ENCODE results near the gene PHF1.

DNA sequence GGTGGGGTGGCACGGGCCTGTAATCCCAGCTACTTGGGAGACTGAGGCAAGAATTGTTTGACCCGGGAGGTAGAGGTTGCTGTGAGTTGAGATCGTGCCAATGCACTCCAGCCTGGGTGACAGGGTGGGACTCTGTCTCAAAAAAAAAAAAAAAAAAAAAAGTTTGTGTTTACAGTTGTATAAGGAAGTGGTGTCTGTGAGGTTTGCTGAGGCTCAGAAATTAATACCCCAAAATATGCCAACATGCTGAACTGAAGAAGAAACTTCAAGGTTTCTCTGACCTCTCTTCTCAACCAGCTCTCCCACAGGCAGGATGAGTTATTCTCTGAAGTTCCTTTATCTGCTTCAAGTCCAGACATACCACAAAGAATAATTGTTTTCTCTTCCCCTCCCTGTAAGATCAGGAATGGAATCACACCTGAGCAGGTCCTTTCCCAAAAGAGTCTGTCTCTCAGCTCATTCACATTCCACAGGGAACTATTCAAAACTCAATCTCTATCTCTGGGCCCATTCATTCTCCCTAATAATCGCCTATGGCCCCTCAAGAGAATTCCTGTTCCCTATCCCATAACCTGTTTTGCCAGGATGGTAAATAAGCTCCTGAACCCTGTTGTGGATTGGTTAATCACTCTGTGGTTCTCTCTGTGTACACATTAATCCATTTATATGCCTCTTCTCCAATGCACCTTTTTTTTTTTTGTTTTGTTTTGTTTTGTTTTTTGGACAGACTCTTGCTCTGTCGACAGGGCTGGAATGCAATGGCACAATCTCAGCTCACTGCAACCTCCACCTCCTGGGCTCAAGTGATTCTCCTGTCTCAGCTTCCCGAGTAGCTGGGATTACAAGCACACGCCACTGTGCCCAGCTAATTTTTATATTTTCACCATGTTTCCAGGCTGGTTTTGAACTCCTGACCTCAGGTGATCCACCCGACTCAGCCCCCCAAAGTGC lies 36.6 kb upstream of the PHF1 start:
- TF ChIP-seq EZH2 (IDR thresholded peaks at IDR 0.05; ENCODE audit: borderline replicate concordance, low read length) = no peak
- TF ChIP-seq, protein P1, sequence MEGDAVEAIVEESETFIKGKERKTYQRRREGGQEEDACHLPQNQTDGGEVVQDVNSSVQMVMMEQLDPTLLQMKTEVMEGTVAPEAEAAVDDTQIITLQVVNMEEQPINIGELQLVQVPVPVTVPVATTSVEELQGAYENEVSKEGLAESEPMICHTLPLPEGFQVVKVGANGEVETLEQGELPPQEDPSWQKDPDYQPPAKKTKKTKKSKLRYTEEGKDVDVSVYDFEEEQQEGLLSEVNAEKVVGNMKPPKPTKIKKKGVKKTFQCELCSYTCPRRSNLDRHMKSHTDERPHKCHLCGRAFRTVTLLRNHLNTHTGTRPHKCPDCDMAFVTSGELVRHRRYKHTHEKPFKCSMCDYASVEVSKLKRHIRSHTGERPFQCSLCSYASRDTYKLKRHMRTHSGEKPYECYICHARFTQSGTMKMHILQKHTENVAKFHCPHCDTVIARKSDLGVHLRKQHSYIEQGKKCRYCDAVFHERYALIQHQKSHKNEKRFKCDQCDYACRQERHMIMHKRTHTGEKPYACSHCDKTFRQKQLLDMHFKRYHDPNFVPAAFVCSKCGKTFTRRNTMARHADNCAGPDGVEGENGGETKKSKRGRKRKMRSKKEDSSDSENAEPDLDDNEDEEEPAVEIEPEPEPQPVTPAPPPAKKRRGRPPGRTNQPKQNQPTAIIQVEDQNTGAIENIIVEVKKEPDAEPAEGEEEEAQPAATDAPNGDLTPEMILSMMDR (conservative IDR thresholded peaks at IDR 0.05 in 1 of 2, IDR thresholded peaks at IDR 0.05 in 1 of 2; ENCODE audit: extremely low read depth in 1 of 2, insufficient read depth in 1 of 2, low read depth in 1 of 2, low read length in 2 of 2) = no peak

All from mammary epithelial cell (primary cell).